H4 (cell line): ENCODE results near the gene NFE2L2. TPM values are rescaled to one million over a fixed set of nuclear protein-coding genes. Genes with fewer than 3 reads are reported as not detected.
"Not testable (repeated sequence)": the region's sequence is repeated elsewhere in the genome, so short reads cannot be mapped to it uniquely, and the experiment has no call there.

Source experiments
- DNase-seq: peaks from one replicate; pipeline ENCODE4 v3.0.0-alpha.2; 2015; ENCODE audit warnings: low spot score
- total RNA-seq: library from RNA; depleted of rRNA; stranded (reverse); fragments of >200 nt; shearing (Covaris generic); gene quantifications from 2 replicates; pipeline ENCODE4 v1.2.3, GENCODE V29; 2014

Gene NFE2L2
- total RNA-seq, 1 experiment from 2014 or later = 128 TPM

DNA sequence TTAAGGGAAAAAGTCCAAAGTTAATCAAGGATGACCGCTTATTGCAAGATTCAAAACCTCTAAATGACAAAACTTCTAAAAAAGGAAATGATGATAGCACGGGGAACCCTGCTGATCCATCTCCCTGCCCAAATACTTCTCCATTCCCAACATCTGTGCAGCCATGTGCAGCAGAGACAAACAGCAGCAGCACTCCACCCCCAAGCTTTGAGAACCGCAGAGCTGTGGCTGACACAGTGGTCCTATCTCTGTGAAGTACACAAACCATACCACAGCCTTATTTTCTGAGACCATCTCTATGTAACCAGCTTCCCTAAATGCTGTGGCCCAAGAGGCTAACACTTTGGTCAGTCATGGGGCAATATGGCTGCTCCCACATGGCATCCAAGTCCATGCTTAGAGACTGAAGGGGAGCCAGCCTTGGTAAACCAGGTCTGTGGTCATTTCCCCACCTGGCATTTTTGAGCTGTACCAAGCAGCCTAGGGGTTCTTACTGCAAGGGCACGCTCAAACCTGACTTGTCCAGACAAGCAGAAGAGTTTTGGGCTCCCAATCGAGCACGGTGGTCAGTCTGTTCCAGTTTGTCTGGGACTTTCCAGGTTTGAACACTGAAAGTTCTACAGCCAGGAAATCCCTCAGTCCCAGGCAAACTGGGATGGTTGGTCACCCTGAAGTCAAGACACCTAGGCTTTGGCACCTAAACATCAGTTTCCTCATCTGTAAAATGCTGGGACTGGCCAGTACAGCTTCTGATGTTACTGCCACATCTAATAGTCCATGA, 17.1 kb upstream of the NFE2L2 start:
- no peak for DNase-seq

DNA sequence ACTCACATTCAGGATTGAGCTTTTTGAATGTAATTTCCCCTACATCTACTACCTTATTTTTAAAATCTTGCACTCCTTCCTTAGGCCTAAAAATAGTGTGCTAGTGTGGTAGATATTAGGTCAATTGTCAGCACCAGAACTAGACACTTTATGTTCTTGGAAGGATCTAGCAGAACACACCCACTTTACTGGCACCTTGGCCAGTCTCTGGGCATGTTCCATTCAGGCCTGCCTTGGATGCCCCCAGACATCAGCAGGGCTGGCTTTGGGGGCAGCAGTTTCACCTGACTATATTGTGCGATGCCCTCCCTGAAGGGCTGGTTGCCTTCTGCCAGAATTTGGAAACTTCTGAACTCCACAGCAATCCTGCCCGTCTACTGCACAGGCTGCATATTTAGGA, 15.3 kb upstream of the NFE2L2 start:
- no peak for DNase-seq

DNA sequence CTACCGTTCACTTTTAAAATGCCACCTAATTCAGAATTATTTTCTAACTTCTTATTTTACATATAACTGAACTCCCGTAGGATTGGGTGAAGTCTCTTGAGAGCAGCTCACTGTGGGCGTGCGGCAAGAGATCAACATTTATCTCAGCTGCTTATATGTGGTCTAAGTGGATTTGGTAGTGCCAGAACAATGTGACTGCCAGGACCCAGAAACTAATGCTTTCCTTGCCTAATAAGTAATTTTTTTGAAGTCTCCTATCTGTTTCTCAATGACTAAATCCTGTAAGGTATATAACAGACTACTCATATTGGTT, 11.2 kb upstream of the NFE2L2 start:
- peak; percentile 84 for DNase-seq

DNA sequence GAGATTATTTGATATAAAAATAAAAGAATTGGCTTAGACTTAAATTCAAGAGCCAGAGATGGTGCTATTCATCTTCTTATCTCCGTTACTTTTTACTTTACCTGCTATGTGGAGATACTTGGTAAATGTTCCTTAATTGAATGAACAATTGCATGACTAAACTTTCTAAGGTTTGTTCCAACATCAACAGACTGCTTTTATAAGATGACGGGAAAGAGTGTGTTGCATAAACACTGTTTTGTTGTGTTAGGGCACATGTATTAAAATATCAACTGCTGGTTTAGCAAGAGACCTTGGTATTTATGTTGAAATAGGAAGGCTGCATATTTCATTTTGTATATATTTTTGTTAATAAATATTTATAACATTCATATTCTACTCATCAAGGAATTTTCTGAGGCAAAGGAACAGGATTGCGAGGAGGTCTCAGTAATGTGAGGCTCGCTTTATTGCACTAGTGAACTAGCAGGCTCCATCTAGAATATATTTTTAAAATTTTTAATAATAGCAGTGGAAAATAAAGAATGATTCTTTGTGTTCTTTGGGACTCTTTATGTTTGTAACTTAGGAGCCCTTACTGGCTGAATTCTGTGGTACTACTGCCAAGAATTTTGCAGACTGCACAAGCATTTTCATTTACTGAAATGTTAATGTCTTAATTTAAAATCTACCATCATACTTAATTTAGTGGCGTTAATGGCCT, 10.7 kb upstream of the NFE2L2 start:
- peak; percentile 91 for DNase-seq

DNA sequence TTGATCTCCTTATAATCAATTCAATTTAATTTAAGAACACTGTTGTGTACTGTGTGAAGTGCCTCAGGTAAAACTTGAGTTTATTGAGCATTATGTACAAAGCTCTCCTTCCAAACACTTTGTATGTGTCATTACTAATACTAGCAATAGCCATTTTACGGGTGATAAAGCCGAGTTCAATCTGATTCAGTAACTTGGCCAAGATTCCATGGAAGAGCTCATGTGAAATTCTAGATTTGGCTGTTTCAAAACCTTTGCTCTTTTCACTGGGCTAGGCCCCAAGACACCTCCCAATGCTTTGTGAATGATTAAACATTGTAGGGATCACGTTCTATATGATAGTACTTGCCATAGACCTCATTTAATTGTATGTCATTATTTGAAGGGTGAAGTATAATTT, 8.9 kb upstream of the NFE2L2 start:
- no peak for DNase-seq

DNA sequence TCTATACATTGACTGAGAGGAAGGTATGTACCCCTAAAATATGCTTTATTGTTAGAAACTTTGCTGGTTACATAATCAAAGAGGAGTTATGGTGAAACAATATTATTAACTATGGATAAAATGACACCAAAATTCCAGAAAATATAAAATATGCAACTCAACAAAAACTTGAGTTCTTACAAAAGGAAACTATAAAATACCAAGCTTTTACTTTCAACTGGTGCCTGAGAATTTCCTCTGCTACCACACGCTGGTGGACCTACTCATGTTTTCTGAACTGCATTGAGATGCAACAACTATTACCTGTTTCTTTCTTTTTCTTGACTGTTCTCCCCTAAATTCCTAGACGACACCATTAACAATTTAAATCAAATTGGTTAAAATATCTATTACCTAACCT, 8.2 kb upstream of the NFE2L2 start:
- no peak for DNase-seq

DNA sequence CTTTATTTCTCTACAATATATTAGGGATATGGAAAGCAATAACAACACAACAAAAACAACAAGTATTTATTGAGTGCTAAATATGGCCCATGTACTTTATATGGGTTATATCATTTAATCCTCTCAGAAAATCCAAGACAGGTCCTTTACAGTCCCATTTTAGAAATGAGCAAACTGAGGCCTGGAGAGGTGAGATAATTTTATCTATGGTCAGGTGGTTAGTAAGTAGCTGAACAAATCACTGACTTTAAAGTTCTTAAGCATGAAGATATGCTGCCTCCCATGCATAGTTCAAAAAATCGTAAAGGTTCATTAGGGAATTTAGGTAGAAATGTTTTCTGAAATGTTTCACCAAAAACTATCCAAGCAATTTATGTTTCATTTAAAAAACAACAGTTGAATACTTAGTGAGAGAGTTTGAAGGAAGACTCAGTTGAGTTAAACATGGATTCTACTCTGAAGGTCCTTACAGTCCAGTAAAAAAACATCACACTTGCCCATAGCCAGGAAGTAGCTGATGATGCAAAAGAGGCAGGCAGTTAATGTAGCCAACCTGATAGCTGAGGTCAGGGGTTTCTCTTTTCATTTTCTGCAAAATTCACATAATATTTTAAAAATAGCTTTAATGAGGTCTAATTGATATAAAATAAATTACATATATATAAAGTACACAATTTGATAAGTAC, 7.6 kb upstream of the NFE2L2 start:
- no peak for DNase-seq

DNA sequence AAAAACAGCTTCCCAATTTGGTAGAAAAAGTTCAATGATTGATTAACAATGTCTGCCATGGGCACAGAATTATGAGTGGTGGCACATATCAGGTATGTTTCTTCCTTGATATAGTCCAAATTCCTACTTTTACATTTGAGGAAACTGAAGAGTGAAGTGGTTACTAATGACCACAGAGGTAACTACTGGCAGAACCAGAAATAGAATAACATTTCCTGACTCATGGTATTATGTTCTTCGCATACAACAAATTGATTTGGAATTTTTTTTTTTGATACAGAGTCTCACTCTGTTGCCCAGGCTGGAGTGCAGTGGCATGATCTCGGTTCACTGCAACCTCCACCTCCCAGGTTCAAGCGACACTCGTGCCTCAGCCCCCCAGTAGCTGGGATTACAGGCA, 6.0 kb upstream of the NFE2L2 start:
- DNase-seq = no peak

DNA sequence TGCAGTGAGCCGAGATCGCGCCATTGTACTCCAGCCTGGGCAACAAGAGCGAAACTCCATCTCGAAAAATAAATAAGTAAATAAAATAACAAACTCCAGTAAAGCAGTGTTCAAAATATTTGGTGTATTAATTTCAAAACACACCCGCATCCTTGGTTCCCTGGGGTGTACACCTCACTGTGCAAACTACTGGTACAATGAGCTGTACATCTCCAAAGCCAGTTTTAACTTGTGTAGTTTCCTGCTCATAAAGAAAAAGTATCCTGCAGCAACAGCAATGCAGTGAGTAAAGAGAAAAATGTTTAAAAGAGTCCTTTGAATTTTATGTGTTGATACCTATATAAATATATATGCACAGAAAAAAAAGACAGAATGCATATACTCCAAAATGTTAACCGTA, 4.4 kb upstream of the NFE2L2 start:
- DNase-seq = no peak

DNA sequence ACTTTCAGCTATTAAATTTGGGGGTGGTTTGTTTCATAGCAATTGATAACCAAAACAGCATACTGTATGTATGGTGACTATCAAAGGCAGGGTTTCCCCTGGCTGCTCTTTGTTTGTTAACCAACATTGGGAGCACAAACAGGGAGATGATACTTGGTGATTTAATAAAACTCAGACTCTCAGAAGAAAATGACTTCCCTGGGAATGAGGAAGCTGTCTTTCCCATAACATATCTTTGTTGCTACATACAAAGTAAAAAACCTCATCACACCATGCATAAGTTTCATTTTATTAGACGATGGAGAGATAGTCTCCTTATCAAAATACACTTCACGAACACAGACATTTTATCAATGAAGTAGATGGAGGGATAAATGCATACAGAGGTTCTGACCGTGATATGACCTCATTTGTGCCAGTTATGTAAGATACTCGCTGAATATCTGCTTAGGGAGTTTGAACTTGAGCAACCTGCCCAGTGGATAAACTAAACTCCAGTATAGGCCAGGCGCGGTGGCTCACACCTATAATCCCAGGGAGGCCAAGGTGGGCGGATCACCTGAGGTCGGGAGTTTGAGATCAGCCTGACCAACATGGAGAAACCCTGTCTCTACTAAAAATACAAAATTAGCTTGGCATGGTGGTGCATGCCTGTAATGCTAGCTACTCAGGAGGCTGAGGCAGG, 3.8 kb upstream of the NFE2L2 start:
- no peak for DNase-seq

DNA sequence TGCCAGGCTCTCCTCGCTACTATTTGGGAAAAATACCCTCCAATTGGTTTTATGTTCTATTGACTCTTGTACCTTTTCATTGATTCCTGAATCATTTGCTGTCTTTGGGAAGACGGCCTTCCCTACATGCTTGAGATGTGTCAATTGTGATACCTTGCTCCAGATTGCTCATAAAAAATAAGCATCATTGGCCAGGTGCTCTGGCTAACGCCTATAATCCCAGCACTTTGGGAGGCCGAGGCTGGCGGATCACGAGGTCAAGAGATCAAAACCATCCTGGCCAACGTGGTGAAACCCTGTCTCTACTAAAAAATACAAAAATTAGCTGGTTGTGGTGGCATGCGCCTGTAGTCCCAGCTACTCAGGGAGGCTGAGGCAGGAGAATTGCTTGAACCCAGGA, 2.4 kb upstream of the NFE2L2 start:
- DNase-seq = not testable (repeated sequence)

DNA sequence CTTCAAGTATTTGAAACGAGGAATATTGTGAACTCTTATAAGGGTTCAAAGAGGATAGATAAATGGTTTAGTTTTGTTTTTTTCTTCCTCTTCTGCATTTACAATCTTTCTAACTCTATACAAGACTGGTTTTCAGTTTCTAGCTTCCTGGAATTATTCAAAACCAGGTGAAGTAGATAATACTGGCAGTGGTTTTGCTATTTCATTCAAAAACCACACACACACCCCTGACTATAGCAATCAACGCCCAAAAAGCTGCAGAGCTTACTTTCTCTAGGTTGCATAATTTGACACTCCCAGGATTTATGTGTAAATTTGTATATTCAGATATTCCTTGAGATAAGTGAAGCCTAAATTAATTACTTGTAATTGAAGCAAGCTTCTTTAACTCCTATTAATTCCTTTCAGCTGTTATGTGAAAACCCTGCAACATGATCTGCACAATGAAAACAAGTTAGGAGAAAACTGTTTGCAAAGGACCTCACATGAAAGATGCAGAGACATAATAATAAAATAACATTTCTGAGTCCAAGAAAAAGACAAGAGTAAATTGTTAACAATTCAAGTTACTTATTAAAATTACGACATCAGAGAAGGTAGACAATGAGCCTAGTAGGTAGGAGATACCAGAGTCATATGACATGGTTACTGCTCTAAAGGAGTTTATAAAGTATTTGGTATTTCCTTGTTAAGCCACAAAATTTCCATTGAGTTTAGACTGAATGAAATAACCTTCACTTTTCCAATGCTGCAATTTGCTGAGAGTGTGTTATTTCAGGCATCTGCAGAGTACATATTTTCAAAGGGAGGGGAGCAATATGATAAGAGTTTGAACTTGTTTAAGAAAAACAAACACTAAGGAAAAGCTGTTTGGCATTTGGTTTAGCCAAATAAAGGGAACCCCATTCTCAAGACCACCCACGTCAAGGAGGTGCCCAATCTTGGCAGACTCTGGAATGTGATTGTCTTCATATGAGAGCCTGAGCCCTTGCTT, 1.6 kb upstream of the NFE2L2 start:
- DNase-seq = no peak

DNA sequence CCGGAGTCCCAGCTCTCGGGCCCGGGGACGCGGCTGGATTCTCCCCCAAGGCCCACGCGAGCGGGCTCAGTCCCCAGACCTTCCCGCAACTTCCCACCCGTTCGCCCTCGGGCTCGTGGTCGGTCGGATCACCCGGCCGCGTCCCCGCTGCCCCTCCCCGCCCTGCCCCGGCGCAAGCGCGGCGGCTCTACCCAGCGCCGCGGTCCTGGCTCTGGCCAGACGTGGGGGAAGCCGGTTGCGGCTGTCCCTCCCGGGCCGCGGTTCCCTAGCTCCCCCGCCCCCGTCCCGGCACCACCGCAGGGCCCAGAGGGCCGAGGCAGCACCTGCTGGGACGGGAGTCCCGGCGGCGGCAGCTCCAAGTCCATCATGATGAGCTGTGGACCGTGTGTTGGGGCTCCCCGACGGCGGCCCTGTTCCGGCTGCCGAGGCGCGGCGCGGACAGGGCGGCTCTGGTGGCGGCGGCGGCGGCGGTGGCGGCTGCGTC, 276 bp downstream of the NFE2L2 start:
- no peak for DNase-seq

DNA sequence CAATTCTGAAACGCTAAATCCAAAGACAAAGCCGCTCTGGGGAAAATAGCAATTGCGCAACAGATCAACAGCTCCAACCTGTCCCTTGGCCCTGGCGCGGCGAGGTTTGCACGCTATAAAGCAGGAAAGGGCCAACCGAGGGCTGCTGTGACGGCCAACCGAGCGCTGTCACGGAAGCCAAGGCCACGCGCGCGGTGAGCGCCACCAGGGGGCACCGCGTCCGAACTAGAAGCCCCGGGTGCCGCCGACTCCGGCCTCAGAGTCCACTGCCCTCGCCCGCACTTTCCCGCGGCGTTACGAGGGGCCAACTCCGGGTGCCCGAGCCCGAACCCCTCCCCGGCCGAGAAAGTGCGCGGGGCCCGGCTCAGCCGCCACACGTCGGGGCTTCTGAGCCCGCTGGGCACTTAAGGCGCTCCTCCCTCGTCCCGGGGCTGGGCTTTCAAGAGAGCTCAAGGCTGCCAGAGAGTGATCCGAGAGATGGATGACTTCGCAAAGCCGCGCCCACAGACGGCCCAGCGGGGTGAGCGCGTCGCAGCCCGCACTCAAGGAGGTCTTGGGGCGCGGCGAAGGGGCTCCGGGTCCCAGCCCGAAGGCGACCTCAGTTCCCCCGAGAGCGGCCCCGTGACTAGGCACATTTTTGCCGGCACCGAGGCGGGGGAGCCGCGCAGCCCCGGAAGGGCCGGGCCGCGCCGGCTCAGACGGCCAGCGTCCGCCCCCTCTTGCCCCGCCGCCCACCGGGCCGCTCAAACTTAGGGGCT, 897 bp downstream of the NFE2L2 start:
- DNase-seq = peak; percentile 96

DNA sequence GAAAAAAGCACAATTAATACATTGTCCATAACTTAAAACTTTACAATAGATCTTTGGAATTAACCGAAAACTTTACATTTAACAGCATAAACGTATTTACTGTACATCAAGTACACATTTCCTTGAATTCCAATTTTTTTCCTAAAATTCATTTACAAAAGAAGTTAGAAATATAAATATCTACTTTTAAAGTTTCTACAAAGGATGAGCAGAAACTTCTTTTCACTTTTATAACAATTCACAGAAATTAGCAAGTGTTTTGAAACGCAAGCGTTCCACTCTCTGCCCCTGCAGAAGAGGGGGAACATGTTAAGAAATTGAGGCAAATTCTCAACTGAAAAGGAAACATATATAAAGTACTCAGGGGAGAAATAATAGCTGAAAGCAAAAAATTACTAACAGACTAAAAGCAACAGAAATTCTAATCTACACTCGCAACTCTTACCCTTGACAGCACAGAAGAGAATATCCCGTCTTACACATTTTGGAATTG, 1.5 kb downstream of the NFE2L2 start:
- DNase-seq = no peak

DNA sequence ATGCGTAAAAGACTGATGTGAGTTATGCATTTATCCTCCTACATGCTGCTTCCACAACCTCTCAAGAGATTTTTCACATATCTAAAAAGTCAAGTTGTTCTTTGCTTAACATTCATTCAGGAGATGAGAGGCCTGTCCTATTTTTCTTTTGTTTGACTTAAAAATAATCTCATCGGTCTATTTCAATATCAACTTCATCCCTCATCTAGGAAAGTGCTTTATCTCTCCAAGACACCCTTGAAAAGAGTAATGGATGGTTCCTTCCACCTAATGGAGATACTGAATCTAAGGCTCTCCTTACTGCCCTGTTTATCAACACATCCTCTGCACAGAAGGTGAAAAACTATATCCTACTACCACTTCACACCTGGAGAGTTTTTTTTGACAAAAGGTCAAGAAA, 2.4 kb downstream of the NFE2L2 start:
- no peak for DNase-seq

DNA sequence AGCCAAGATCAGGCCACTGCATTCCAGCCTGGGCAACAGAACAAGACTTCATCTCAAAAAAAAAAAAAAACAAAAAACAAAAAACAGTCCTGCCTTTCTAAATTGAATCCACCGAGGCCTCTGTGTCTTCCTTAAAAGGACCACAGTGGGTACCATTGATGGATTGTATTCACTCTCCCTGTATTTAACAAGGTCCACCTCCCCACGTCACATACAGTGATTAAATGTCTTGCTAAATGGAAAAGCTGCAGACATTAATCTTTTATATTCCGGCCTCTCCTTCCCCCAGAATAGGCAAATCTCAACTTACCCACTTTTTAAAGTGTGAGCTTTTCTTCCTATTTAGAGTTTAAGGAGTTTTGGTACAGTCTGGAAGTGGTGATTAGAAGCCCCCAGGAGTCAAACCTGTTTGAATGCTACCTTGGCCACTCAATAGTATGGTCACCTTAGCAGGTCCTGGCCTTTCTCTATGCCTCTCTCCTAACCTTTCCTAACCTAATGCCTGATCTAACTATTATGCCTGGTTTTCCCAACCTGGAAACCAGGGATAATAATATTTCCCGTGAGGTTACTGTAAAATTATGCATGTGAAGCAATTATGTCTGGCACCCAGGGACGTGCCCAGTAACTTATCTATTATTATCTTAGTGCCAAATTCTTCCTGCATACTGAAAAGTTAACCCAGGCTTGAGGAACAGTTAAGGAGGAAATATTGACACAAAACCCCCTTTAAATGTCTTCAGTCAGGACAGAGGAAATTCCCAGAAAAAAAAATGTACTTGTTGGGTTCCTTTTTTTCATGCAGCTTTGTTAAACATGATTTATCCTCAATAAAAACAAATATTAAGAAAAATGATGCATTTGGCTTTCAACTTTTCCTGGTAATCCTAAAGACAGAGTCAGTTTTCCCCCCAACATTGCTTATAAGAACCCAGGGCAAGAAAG, 3.1 kb downstream of the NFE2L2 start:
- DNase-seq = no peak

DNA sequence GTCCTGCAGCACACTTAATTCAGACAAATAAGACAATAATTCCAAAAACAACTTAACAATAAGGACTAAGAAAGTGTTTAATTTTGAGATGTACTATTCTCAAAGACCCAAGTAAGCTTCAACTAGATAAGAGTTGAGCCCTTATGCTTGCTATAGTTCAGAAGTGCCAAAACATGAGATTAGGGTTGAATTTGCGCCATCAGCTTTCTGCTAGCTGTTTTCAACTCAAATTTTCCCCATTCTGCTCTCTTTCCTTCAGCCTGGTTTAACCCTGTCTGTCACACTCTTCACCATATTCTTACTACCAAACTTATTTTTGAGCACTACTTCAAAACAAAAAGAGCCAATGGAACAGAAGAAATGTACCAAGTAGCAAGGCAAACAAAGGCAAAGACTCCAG, 4.1 kb downstream of the NFE2L2 start:
- DNase-seq = no peak

DNA sequence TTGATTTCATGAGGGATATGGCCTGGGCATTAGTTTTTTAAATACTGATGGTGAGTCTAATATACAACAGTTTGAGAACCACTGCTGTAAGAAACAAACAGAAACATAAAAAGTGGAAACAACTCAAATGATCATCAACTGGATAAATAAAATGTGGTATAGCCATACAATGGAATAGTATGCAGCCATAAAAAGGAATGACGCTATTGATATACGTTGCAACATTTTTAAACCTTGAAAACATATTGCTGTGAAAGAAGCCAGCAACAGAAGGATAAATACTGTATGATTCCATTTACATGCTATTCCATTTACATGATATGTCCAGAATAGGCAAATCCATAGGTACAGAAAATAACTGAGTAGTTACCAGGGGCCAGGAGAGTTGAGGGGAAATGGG, 6.5 kb downstream of the NFE2L2 start:
- DNase-seq = no peak
